Immature natural killer cell (primary cell): ENCODE data around the gene FIG4. TPM values are rescaled to one million over a fixed set of nuclear protein-coding genes. Genes with fewer than 3 reads are reported as not detected.
A peak's percentile ranks its signal among the peaks of the same experiment; 100 is the strongest.
"Not testable (repeated sequence)": the region's sequence is repeated elsewhere in the genome, so short reads cannot be mapped to it uniquely, and the experiment has no call there.

ENCODE experiments used
- DNase-seq, 3 donors: peaks; one replicate each; pipeline ENCODE4 v3.0.0; 2022; ENCODE audit warnings: mixed read lengths in 1 of 3
- H3K27ac Mint-ChIP-seq, 6 donors: one replicate each; pipeline ENCODE4 v1.8.0; 2020; ENCODE audit warnings: mixed read lengths in 6 of 6, mild to moderate bottlenecking in 5 of 6, inconsistent platforms in 4 of 6, moderate library complexity in 3 of 6
- H3K27me3 Mint-ChIP-seq, 3 donors: one replicate each; pipeline ENCODE4 v1.8.0; 2020 to 2021; ENCODE audit warnings: low read depth in 3 of 3, mild to moderate bottlenecking in 3 of 3, mixed read lengths in 3 of 3, moderate library complexity in 3 of 3, inconsistent platforms in 1 of 3
- H3K36me3 Mint-ChIP-seq, 3 donors: one replicate each; pipeline ENCODE4 v1.8.0; 2020; ENCODE audit warnings: mixed read lengths in 3 of 3, inconsistent platforms in 2 of 3, mild to moderate bottlenecking in 2 of 3
- H3K4me1 Mint-ChIP-seq, 2 donors: one replicate each; pipeline ENCODE4 v1.8.0; 2020; ENCODE audit warnings: inconsistent platforms in 2 of 2, mild to moderate bottlenecking in 2 of 2, mixed read lengths in 2 of 2, moderate library complexity in 1 of 2
- H3K4me3 Mint-ChIP-seq, 5 donors: one replicate each; pipeline ENCODE4 v1.8.0; 2020; ENCODE audit warnings: mild to moderate bottlenecking in 5 of 5, mixed read lengths in 5 of 5, inconsistent platforms in 3 of 5, moderate library complexity in 3 of 5
- H3K9me3 Mint-ChIP-seq, 6 donors: one replicate each; pipeline ENCODE4 v1.8.0; 2020; ENCODE audit warnings: mild to moderate bottlenecking in 6 of 6, mixed read lengths in 6 of 6, inconsistent platforms in 4 of 6, moderate library complexity in 3 of 6
- polyA plus RNA-seq, 3 donors: library from polyadenylated mRNA; unstranded; fragments of 300-500 nt; fragmentation: Illumina TruSeq; gene quantifications; one replicate each; pipeline ENCODE4 v1.2.3, GENCODE V29; 2021

Gene FIG4
- polyA plus RNA-seq, 3 donors from 2014 or later = 38.4 to 43.2 (median 39.7) TPM

DNA sequence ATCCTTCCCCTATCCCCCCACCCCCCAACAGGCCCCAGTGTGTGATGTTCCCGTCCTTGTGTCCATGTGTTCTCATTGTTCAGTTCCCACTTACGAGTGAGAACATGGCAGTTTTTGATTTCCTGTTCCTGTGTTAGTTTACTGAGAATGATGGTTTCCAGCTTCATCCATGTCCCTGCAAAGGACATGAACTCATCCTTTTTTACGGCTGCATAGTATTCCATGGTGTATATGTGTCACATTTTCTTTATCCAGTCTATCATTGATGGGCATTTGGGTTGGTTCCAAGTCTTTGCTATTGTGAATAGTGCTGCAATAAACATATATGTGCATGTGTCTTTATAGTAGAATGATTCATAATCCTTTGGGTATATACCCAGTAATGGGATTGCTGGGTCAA lies 53.7 kb downstream of the FIG4 start:
- H3K9me3 Mint-ChIP-seq, H3K4me3 Mint-ChIP-seq, H3K27ac Mint-ChIP-seq, H3K27me3 Mint-ChIP-seq, H3K4me1 Mint-ChIP-seq, DNase-seq: not testable (repeated sequence)
- H3K36me3 Mint-ChIP-seq = peaks cover 21 to 39% (median 33%) of the 10 kb centered on the region in 3 donors

- H3K9me3 Mint-ChIP-seq = no peaks in the 10 kb centered on the region
- no peak overlapping the region for H3K27ac Mint-ChIP-seq
- DNase-seq = no peak
- H3K4me3 Mint-ChIP-seq = no peak overlapping the region
- peaks cover 16 to 26% (median 22%) of the 10 kb centered on the region in 3 donors for H3K36me3 Mint-ChIP-seq
- no peaks in the 10 kb centered on the region for H3K4me1 Mint-ChIP-seq
- H3K27me3 Mint-ChIP-seq = no peaks in the 10 kb centered on the region
Measured at GRCh38 chr6:109747221-109747620, 56.1 kb downstream of the FIG4 start.

DNA sequence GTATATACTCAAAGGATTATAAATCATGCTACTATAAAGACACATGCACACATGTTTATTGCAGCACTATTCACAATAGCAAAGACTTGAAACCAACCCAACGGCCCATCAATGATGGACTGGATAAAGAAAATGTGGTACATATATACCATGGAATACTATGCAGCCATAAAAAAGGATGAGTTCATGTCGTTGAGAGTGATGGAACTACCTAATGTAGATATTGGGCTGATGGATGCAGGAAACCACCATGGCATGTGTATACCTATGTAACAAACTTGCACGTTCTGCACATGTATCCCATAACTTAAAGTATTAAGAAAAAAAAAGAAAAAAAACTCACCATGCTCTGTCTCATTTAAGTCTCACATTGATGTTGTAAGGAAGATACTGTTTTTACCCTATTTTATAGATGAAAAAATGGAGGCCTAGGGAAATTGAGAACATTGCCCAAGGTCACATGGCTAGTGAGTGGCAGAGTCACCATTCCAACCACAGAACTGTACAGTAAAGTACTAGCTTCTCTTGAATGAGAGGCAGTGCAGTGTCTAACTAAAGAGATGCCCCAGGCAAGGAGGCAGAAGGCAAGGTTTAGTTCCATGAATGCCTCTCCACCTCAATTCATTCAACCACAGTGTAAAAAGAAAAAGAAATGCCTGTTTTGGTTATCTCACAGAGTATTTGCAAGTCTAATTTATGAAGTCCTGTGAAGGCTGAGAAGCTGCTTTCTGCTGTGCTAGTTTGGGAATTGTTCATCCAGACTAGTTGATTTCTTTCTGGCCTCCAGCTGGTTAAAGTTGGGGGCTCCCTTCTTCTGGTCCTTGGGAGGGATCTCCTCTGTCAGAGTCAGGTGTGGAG lies 68.2 kb downstream of the FIG4 start:
- no peak for DNase-seq
- peak overlapping the region; percentile 81 to 97 (median 90) for H3K27ac Mint-ChIP-seq
- H3K27me3 Mint-ChIP-seq = peaks cover 0 to 2% (median 0%) of the 10 kb centered on the region in 3 donors
- peaks cover 28 to 42% of the 10 kb centered on the region in 2 donors for H3K4me1 Mint-ChIP-seq
- peaks cover 0 to 4% (median 2%) of the 10 kb centered on the region in 6 donors for H3K9me3 Mint-ChIP-seq
- peaks cover 24 to 56% (median 45%) of the 10 kb centered on the region in 3 donors for H3K36me3 Mint-ChIP-seq
- H3K4me3 Mint-ChIP-seq = peak overlapping the region; percentile 5 to 67 (median 61)

DNA sequence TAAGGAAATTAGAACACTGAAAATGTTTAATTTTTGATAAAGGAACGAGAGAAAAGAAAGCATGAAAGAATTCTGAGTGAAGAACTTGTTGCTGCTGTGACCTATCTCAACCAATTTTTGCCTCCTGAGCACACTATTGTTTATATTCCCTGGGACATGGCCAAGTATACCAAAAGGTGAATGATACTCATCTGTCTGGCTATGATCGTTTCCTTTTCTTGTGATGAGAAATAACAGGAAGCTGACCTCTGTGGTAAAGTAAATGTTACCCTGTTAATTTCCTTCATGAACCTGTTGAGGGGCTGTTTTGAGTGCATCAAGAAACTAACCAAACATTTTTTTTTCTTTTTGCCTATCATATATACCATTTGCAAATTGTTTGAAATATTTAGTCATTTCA lies 69.1 kb downstream of the FIG4 start:
- peak overlapping the region; percentile 33 to 67 (median 61) for H3K4me3 Mint-ChIP-seq

DNA sequence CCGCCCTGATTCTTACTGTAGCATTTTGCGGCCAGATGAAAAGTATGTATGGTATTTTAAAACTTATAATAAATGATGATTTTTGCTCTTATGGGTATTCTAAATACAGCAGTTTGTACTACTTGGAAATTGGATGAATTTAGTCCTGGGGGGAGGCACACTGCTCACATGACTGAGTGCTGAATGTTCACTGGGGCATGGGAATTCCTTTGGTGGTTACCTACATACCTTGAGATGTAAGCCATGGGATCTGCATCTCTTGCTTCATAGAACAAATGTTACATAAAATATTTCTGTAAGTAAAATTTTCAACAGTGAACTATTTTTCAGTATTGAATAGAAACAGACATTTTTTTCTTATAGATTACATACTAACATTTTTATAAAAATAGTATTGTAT lies 71.1 kb downstream of the FIG4 start:
- H3K4me1 Mint-ChIP-seq = peaks cover 28 to 36% of the 10 kb centered on the region in 2 donors
- no peaks in the 10 kb centered on the region for H3K27me3 Mint-ChIP-seq
- DNase-seq = no peak
- no peak overlapping the region for H3K4me3 Mint-ChIP-seq
- H3K27ac Mint-ChIP-seq = peak overlapping the region in 2 of 6 donors; percentile 50 to 69
- peaks cover 18 to 53% (median 40%) of the 10 kb centered on the region in 3 donors for H3K36me3 Mint-ChIP-seq
- H3K9me3 Mint-ChIP-seq = peaks cover 0 to 2% (median 0%) of the 10 kb centered on the region in 6 donors

More for the DNA sequence above, 69.1 kb downstream of the FIG4 start:
- Mint-ChIP-seq H3K9me3 (peaks cover 0 to 4% (median 1%) of the 10 kb centered on the region in 6 donors), H3K4me1 (peaks cover 28 to 39% of the 10 kb centered on the region in 2 donors), H3K27ac (peak overlapping the region; percentile 81 to 97 (median 90)), H3K36me3 (peaks cover 24 to 54% (median 52%) of the 10 kb centered on the region in 3 donors), H3K27me3 (peaks cover 0 to 2% (median 0%) of the 10 kb centered on the region in 3 donors)
- DNase-seq = peak; percentile 13 to 28 (median 14)

GRCh38 chr6:109762769-109763441 lies 71.8 kb downstream of the FIG4 start:
- Mint-ChIP-seq H3K4me3 (no peak overlapping the region), H3K9me3 (peaks cover 0 to 2% (median 0%) of the 10 kb centered on the region in 6 donors), H3K27ac (no peak overlapping the region), H3K4me1 (peaks cover 28 to 36% of the 10 kb centered on the region in 2 donors), H3K36me3 (peaks cover 13 to 50% (median 35%) of the 10 kb centered on the region in 3 donors), H3K27me3 (no peaks in the 10 kb centered on the region)
- DNase-seq = no peak

GRCh38 chr6:109766167-109766566 lies 75.1 kb downstream of the FIG4 start:
- no peak overlapping the region for H3K27ac Mint-ChIP-seq
- no peaks in the 10 kb centered on the region for H3K9me3 Mint-ChIP-seq
- H3K27me3 Mint-ChIP-seq = no peaks in the 10 kb centered on the region
- no peak for DNase-seq
- peaks cover 20 to 52% (median 26%) of the 10 kb centered on the region in 3 donors for H3K36me3 Mint-ChIP-seq
- H3K4me3 Mint-ChIP-seq = no peak overlapping the region
- peaks cover 12 to 14% of the 10 kb centered on the region in 2 donors for H3K4me1 Mint-ChIP-seq

DNA sequence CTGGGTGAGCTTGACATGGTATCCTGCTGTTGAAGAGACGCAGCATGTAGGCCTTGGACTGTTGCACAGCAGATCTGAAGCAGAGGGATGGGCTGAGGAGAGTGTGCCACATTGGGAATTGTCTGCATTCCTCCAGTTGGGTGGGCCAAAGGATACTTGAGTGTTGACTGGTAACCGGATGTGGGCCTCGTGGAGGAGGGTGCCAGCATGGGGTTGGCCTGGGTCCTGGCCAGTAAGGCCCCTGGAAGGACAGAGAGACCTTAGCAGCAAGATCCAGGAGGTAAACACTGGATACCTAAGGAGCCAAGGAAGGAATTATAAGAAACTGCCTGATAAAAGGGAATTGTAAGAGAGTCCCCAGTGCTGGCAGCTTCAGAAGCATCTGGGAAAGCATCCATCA lies 76.9 kb downstream of the FIG4 start:
- no peaks in the 10 kb centered on the region for H3K27me3 Mint-ChIP-seq
- H3K27ac Mint-ChIP-seq = no peak overlapping the region
- peaks cover 31 to 52% (median 32%) of the 10 kb centered on the region in 3 donors for H3K36me3 Mint-ChIP-seq
- H3K9me3 Mint-ChIP-seq = no peaks in the 10 kb centered on the region
- DNase-seq = no peak
- H3K4me1 Mint-ChIP-seq = peaks cover 13 to 18% of the 10 kb centered on the region in 2 donors
- no peak overlapping the region for H3K4me3 Mint-ChIP-seq

DNA sequence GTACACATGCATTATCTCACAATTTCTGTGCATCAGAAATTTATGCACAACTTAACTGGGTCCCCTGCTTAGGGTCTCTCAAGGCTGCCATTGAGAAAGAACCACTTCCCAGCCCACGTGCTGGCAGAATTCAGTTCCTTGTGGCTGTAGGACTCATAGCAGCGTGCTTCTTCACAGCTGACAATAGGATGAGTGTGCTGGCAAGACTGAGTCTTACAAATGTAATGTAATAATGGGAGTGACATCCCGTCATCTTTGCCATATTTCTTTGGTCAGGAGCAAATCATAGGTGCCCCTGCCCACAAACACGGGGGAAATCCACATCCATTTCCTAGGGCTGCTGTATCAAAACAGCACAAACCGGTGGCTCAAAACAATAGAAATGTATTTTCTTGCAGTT lies 77.4 kb downstream of the FIG4 start:
- Mint-ChIP-seq H3K4me1 (peaks cover 13 to 22% of the 10 kb centered on the region in 2 donors), H3K27me3 (peaks cover 0 to 2% (median 0%) of the 10 kb centered on the region in 3 donors), H3K27ac (no peak overlapping the region), H3K36me3 (peaks cover 33 to 49% (median 35%) of the 10 kb centered on the region in 3 donors), H3K9me3 (no peaks in the 10 kb centered on the region), H3K4me3 (no peak overlapping the region)
- DNase-seq = no peak

DNA sequence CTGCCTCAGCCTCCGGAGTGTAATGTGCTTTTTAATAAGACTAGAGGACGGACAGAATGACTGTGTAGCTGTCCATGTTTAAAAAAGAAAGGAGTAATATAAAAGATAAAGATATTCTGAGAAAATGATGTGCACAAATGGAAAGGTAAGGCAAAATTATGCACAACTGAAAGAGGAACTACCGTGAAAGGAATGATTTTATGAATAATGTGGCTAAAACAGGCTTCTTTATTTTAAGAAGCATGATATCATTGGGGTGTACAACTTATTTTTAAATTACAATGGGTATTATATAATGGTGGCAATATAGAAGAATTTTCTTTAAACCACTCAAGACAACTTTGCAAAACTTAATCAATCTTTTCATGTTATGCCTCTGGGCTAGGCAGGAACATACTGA lies 78.1 kb downstream of the FIG4 start:
- H3K9me3 Mint-ChIP-seq = no peaks in the 10 kb centered on the region
- H3K4me3 Mint-ChIP-seq = no peak overlapping the region
- no peak for DNase-seq
- peaks cover 0 to 2% (median 0%) of the 10 kb centered on the region in 3 donors for H3K27me3 Mint-ChIP-seq
- H3K36me3 Mint-ChIP-seq = peaks cover 31 to 48% (median 32%) of the 10 kb centered on the region in 3 donors
- H3K4me1 Mint-ChIP-seq = peaks cover 13 to 22% of the 10 kb centered on the region in 2 donors
- H3K27ac Mint-ChIP-seq = no peak overlapping the region

DNA sequence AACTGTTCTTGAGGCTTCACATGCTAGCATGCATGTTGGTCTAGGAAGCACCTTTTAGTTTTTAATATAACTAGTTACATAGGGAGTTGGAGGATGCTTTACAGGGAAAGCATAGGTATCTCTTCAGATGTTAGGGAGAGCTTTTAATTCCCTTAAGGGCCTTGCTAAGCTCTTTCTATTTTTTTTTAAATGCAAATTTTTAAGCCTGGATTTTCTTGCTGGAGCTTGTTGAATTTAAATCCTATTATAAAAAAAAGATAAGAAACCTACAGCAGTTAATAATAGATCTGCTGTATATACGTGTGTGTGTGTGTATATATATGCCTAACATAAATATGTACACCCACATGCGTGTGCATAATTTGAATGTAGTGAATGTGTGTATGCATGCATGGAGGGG lies 79.0 kb downstream of the FIG4 start:
- peak overlapping the region in 1 of 6 donors; percentile 80 for H3K27ac Mint-ChIP-seq
- DNase-seq = no peak
- peaks cover 13 to 22% of the 10 kb centered on the region in 2 donors for H3K4me1 Mint-ChIP-seq
- no peaks in the 10 kb centered on the region for H3K9me3 Mint-ChIP-seq
- H3K4me3 Mint-ChIP-seq = no peak overlapping the region
- H3K36me3 Mint-ChIP-seq = peaks cover 27 to 42% (median 31%) of the 10 kb centered on the region in 3 donors
- peaks cover 0 to 2% (median 0%) of the 10 kb centered on the region in 3 donors for H3K27me3 Mint-ChIP-seq

DNA sequence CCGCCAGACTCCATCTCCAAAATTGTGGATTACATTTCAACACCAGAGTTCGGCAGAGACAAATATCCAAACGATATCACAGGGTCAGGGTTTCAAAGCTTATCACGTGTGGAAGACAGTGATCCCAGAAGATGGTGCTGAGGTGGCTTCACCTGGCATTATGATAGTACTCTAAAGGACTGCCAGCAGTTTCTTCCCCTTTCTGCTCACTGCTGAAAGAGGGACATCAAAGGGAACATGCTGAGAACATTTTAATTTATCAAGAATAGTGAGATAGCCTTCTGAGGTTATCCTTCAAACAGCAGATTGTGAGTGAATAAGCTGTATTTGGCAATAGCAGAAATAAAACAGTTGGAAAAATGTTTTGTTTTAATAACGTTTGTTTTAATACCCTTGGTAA lies 79.7 kb downstream of the FIG4 start:
- H3K36me3 Mint-ChIP-seq = peaks cover 27 to 35% (median 32%) of the 10 kb centered on the region in 3 donors
- H3K27ac Mint-ChIP-seq = peak overlapping the region in 2 of 6 donors; percentile 69 to 80
- peaks cover 0 to 2% (median 0%) of the 10 kb centered on the region in 3 donors for H3K27me3 Mint-ChIP-seq
- H3K4me1 Mint-ChIP-seq = peaks cover 13 to 22% of the 10 kb centered on the region in 2 donors
- DNase-seq = no peak
- H3K4me3 Mint-ChIP-seq = no peak overlapping the region
- H3K9me3 Mint-ChIP-seq = no peaks in the 10 kb centered on the region

DNA sequence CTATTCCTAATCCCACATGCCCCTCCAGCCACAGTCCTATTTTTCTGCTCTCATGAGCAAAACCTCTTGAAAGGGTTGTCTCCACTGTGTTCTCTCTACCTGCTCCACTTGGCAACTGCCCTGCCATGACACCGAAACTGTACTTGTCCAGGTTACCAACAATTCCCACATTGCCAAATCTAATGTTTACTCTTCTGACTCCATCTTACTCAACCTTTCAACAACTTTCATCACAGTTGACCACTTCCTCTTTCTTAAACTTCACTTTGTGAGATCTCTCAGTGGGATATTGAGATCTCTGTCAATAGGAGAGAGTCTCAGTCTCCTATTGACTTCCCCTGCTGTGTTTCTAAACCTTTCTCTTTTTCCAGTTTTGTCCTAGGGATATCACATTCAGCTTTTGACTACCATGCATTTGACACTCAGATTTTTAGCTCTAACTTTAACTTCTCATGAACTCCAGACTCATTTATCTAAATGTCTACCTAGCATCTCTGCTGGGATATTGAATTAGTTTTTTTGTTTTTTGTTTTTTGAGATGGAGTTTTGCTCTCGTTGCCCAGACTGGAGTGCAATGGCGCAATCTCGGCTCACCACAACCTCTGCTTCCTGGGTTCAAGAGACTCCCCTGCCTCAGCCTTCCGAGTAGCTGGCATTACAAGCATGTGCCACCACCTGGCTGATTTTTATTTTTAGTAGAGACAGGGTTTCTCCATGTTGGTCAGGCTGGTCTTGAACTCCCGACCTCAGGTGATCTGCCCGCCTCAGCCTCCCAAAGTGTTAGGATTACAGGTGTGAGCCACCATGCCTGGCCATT lies 81.1 kb downstream of the FIG4 start:
- peaks cover 25 to 36% (median 31%) of the 10 kb centered on the region in 3 donors for H3K36me3 Mint-ChIP-seq
- DNase-seq, H3K9me3 Mint-ChIP-seq, H3K27me3 Mint-ChIP-seq, H3K4me3 Mint-ChIP-seq: not testable (repeated sequence)
- peaks cover 13 to 22% of the 10 kb centered on the region in 2 donors for H3K4me1 Mint-ChIP-seq
- H3K27ac Mint-ChIP-seq = peak overlapping the region in 4 of 6 donors; percentile 4 to 32 (median 19)
